ENCODE measurements around the gene LYL1.

Gene LYL1

DNA sequence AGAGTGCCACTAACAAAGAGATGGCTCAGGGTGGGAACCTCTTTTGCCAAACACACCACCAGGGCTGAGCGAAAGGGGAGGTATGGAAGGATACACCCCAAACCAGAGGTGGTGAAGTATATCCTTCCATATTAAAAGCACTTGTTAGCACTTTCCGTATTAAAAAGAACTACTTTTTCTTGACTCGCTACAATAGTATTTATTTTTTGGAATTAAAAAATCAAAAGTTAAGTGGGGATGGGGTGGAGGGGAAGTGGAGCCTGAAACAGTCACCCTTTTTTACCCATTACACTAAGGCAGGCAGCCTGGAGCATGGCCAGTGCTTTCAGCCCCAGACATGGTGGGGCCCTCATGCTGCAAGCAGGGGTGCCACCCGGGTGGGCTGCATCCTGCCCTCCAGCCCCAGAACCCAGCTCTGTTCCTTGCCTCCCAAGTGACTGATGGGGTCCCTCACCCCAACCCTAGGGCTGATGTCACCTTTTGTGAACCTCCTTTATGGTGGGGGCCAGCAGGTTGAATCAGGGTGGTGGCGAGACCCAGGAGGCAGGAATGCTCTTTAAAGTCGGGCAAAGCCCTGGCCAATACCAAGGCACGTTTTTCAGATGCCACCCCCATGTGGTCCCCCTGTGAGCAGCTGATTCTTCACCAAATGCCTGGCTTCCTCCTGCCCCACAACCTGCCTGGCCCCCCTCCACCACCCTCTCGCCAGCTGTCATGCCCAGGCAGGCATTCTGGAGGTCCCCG lies 31.0 kb downstream of the LYL1 start:
- DNase-seq, result no peak

- no peak for DNase-seq
Observed at GRCh38 chr19:13070425-13071140, 32.1 kb downstream of the LYL1 start.

DNA sequence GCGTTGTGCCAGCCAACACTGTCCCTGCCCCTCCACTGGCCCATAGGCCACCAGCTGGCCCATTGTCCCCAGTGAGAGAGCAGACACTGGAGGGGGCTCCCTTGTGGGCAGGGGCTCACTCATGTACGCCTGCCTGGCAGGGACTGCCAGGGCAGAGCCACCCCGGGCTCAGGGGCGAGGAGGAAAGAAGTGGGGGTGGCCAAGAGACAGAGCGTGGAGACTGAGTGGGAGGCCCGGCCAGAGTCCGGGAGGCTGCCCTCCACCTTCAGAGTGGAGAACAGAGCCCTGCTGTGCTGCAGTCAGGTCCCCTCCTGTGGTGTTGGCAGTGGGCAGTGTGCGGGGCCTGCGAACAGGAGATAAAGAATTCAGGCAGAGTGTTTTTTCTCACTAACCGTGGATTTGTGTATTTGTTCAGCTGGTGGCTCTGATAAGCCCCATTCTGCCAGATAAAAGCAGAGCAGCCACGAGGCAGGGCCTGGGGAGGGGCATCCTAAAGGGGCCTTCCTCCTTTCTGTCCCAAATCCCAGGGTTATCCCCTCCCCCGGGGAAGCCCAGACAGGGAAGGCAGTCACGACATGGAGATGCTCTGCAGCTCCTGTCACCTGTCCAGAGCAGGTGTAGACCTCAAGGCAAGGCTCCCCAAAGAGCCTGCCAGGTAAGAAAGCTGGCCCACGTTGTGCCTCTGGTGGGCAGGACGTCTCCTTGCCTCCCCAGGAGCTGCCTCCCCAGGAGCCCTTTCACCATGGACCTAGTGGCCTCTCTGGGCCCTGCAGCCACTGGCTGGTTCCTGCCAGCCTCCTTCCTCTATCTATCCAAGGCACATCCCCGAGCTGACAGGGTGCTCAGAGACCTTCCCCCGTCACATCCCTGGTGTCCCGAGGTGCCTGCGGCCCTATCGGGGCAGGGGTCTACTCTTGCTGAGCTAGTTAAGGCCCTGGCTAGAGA lies 33.0 kb downstream of the LYL1 start:
- no peak for DNase-seq

DNA sequence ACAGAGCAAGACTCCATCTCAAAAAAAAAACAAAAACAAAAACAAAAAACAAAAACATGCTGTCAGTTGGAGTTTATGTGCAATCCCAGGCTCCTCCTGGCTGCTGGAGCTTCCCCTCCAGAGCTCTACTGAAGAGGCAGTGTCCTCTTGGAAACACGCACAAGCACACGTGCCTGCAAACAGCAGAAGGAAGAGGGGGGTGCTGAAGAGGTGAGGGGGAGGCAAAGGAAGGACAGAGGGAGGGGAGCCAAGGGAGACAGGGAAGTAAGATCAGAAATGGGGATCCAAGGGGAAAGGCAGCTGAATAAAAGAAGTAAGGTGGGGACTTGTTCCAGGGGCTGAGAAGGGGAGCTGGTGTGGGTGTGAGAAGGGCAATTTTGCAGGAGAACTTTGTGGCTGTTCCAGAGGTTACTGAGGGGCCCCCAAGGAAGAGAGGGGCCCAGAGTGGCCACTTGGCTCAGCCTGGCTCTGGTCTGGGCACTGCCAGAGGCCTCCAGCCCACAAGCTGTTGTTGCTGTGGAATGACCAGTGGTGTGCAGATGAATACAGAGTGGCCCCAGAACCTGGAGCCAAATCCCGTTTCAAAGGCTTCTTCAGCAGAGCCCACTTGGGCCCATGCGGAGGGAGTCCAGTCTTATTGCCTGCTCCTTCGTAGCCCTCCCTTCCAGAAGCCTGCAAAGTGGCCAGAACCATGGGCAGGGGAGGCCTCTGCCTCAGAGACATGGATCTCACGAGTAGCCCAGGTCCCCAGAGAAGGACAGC lies 34.4 kb downstream of the LYL1 start:
- no peak for DNase-seq

DNA sequence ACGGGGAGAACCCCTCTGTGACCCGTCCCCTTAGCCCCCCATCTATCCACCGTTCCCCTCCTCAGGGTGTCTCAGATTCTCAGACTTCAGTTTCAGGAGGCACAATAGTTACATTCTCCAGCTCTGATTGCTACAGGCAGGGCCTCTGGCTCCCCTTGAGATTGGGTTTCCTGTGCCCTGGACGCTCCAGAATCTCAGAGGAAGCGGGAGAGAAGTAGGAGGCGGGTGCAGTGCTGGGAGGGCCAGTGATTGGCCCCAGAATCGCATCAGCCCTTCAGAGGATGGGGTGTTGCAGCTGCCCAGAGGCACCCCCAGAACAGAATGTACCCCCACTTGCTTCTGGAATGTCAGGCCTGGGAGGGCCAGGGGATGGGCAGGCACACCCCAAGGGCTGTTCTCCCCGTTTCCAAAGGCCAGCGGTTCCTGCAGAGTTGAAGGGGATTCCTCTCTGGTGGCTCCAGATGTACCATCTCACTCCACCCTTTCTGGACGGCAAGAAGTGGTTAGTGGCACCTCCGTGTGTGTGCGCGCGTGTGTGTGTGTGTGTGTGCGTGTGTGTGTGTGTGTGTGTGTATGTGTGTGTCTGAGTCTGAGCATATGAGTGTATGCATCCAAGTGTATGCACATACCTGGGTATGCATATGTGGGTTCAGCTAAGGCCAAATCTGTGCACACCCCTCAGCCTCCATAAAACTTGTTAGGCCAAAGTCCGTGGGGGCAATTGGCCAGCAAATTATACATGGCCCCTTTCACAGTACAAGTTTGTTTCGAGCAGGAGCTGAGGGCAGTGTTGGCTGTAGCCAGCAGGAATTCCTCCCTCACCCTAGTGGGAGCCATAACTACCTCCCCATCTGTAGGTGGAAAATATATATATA lies 35.5 kb downstream of the LYL1 start:
- DNase-seq, result no peak

DNA sequence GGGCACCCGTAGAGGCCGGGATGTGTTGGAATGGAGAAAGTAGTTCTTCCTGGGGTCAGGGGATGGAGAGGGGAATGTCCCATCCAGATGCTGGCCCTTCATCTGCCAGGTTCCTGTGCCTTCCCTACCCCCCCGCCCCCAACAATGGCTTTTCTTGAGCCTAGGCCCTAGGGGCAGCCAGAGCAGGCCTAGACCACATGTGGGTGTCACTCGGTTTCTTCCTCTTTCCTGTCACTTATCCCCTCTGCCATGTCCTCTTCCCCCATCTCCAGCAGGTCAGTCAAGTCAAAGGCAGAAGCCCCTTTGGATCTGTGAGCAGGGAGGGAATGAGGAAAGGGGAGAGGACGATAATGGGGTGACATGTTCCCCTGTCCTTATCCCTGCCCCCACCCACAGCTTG lies 36.4 kb downstream of the LYL1 start:
- no peak for DNase-seq

DNA sequence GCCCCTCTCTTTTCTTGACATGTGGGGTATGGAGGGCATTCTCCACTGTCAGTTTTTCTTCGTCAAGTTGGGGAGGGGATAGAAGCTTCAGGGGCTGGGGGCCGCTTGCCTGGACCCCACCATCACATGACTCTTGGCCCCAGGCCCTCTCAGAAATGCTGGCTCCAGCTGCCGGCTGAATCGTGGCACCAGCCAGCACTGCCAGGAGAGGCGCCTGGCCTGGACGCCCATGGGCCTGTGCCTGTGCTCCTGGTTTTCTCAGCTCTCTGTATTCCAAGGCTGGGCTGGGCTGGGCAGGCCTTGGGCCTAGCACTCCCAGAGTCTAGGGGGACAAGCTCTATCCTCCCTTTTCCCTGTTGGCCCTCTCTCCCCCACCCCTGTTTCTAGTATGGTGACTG lies 38.6 kb downstream of the LYL1 start:
- DNase-seq, result no peak

GRCh38 chr19:13063461-13064091 lies 39.1 kb downstream of the LYL1 start:
- no peak for DNase-seq

DNA sequence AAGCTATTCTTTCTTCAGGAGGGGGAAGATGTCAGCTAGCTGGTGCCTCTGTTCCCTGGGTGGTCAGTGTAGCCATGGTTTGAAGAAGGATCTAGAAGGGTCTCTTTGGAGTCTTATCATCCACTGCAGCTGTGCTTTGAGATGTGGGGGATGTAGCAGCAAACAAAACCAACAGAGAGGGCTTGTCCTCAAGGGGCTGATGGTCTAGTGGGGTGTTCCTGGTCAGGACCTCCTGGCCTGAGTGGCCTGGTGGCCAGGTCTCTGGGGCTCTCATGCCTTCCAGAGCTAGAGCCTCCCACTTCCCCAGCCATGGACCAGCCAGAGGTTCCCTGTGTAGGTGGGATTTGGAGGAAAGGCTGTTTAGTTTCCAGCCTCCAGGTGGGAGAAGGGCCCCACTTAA lies 40.3 kb downstream of the LYL1 start:
- DNase-seq, result no peak

DNA sequence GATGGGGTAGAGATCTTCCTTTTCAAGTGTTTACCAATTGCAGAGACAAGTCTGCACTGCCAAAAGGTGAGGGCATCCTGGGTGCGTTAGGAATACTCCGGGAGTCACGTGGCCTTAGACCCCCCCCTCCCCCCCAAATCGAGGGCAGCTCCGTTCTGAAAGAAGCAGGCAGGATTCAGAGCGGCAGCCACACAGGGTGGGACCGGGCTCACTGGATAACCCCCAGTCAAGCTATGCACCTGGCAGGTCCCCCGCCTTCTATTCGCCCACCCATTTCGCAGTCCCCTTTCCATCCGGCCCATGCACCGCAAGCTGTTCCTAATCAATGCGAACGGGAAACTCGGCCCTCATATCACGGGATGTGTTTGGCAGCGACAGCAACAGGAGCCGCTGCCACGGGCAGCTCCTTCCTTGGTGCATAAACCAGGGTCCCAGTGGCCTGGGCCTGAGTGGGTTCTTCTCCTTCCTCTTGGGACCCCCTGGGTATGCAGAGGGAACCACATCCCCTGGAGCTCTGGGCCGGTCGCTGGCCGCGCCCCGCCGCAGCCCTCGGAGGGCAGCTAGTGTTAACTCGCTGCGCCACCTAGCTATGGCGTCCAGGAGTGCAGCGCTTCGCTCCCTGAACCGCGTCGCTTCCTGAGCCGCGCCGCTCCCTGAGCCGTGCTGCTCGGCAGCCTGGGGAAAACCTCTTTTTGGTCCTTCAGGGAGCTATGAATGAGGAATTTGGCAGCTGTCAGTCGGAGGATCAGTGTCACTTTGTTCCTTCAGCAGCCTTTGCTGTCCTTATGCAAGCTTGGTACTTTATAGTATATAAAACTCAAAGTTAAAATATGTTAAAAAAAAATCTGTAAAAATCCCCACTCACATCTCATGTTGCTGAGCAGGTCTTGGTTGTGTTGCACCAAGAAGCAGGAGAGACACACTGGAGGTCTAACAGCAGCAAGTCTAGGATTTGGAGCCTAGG lies 41.4 kb downstream of the LYL1 start:
- DNase-seq, result peak; percentile 73

DNA sequence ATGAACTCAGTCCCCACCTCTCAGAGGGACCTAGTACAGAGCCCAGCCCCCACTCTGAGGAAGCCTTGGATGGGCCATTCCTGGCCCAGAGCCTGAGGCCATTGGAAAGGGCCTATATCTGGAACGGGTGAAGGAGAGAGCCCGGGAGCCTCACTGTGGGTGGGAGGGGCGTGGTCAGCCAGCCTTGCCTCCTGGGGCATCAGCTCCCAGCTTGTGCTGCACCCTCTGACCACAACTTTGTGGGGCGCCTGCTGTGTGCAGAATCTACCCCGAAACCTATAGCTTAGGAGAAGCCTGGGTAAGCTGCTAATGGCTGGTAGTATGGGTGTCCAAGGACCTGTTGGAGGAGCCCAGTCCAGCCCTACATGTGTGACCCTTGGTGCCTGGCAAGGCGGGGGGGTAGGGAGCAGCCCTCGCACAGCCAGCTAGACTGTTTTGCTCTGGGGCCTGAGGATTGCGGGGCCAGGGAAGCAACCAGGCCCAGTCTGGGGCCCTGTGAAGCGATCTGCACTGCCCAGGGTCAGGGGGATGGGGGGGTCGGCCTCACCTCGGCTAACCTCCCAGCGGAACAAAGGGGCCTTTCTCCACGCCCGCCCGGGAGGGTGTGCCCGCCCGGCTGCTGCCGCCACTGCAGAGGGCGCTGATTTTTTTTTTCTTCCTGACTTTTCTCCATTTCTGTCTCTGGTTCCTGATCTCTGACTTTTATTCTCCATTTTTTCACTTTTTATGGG lies 42.3 kb downstream of the LYL1 start:
- no peak for DNase-seq

DNA sequence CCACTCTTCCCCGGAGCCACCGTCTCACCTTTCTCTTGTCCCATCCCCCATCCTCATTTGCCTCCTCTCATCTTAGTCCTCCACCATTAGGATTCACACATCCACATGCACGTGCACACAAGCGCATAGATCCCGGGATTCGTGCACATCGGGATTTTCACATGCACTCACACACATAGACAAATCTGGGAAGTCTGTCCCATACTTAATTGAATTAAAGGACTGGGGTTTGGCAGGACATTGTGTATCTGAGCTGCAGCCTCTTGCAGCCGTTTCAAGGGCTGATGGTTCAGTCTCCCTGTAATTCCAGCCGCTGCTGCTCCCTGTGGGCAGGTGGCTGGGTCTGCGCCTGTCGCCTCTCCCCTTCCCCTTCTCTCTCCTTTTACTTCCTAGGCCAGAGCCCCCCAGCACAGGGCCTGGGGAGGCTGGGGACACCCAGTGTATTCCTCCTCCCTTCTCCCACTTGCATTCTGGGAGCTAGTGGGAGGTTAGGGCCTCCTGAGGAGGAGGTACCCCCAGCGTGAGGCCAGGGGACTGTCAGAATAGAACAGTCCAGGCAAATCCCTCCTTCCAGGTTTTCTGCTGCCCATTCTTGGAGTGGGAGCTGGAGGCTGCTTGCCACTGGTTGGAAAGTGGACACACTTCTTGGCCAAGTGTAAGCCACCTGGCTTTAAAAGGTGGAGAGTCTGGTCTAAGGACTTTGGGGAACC lies 43.6 kb downstream of the LYL1 start:
- DNase-seq, result no peak

- no peak for DNase-seq
Observed at GRCh38 chr19:13057744-13058143, 44.9 kb downstream of the LYL1 start.

GRCh38 chr19:13057147-13057572 lies 45.5 kb downstream of the LYL1 start:
- no peak for DNase-seq

DNA sequence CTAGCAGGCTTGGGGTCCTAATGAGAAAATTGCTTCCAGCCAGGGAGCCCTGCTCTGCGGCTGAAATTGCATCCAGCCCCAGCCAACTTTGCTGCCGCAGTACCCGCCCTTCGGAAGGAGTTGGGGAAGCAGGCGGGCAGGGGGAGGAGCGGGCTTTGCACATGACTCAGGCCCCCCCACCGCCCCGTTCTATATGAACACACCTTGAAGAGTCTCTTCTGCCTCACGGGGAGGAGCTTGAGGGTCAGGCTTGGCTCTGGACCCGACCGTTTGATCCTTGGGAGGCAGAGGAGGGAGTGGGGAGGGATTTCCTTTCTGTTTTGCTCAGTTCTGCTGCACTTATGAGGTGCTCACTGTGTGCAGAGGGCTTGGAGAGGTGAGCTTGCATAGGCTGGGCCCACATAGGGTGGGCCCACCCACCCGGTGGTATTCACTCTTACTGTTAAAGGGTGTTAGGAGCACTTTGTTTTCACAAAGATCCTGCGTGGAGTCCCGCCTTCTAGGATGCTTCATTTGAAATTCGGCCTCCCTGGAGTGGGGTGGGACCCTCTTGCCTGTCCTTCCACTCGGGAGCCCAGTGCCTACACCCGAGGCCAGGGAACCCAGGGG lies 46.5 kb downstream of the LYL1 start:
- DNase-seq, result no peak

DNA sequence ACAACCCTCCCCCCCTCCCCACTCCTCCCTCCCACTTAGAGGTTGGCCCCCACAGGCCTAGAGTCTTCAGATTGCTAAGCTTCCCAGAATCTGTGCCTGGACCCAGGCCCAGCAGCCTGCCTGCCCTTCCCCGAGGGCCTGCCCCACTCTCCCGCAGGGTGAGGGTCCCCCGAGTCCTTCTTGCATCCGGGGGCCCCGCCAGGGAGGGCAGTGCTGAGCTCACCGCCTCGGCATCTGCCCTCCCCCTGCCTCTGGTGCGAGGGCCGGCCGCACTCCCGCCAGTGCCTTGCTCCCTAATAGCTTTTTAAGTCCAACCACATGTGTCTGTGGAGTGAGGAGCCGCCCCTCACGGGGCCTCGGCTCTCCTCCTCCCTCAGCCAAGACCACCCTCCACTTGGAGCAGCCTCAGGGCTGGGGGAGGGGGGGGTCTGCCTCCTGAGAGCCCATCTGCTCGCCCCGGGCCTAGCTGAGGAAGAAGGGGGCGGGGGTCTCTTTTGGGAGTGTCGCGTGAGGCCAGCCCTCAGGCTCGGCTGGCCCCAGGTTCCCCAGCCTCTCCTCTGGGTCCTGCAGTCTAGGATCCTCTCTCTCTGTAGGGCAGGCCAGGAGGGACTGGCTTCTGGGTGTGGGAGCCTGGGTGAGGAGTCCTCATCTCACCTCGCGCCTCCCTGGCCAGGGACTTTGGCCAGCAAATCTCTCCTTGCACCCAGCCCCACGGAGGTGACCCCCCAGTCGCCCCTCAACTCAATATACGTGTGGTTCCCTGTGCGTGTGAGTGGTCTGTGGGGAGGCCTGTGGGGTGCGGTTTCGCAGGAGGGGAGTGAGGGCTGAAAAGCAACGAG lies 47.2 kb downstream of the LYL1 start:
- DNase-seq, result no peak

- DNase-seq, result no peak
Observed at GRCh38 chr19:13054626-13055212, 47.9 kb downstream of the LYL1 start.

Data from CD4-positive, alpha-beta T cell treated with Interleukin-17A for 1 hour (primary cell).